Measurements from ENCODE around the gene LRCOL1. TPM values are rescaled to one million over a fixed set of nuclear protein-coding genes. Genes with fewer than 3 reads are reported as not detected.

The LRCOL1 gene
- total RNA-seq, 2 experiments from 2014 or later, result not detected

- Mint-ChIP-seq H3K4me3 (no peak overlapping the region), H3K27ac (no peak overlapping the region), H3K27me3 (ENCODE audit: low read depth) (no peaks in the 10 kb centered on the region), H3K36me3 (ENCODE audit: low read depth) (peaks cover 2% of the 10 kb centered on the region), H3K4me1 (ENCODE audit: low read depth) (no peaks in the 10 kb centered on the region), H3K9me3 (no peaks in the 10 kb centered on the region)
- intact Hi-C loops (cut with micrococcal nuclease), result no loop called here
- CTCF ChIA-PET, result no interaction called here
- DNase-seq, result no peak
Measured at GRCh38 chr12:132570635-132571034, 39.7 kb downstream of the LRCOL1 start.

- no peaks in the 10 kb centered on the region for H3K36me3 Mint-ChIP-seq (ENCODE audit: low read depth)
- CTCF ChIA-PET, result no interaction called here
- DNase-seq, result no peak
- H3K27ac Mint-ChIP-seq, result no peak overlapping the region
- H3K9me3 Mint-ChIP-seq, result no peaks in the 10 kb centered on the region
- H3K4me1 Mint-ChIP-seq (ENCODE audit: low read depth), result no peaks in the 10 kb centered on the region
- intact Hi-C loops (cut with micrococcal nuclease), result no loop called here
- H3K4me3 Mint-ChIP-seq, result no peak overlapping the region
- H3K27me3 Mint-ChIP-seq (ENCODE audit: low read depth), result no peaks in the 10 kb centered on the region
Measured at GRCh38 chr12:132569856-132570480, 40.4 kb downstream of the LRCOL1 start.

GRCh38 chr12:132568826-132569480, 41.4 kb downstream of the LRCOL1 start:
- DNase-seq, result no peak
- intact Hi-C loops (cut with micrococcal nuclease), result no loop called here
- CTCF ChIA-PET, result no interaction called here
- Mint-ChIP-seq H3K9me3 (no peaks in the 10 kb centered on the region), H3K4me3 (no peak overlapping the region), H3K4me1 (ENCODE audit: low read depth) (no peaks in the 10 kb centered on the region), H3K27me3 (ENCODE audit: low read depth) (no peaks in the 10 kb centered on the region), H3K36me3 (ENCODE audit: low read depth) (no peaks in the 10 kb centered on the region), H3K27ac (no peak overlapping the region)

- DNase-seq, result no peak
- CTCF ChIA-PET, result no interaction called here
- intact Hi-C loops (cut with micrococcal nuclease), result no loop called here
- Mint-ChIP-seq H3K36me3 (ENCODE audit: low read depth) (peaks cover 2% of the 10 kb centered on the region), H3K27me3 (ENCODE audit: low read depth) (no peaks in the 10 kb centered on the region), H3K4me1 (ENCODE audit: low read depth) (peaks cover 2% of the 10 kb centered on the region), H3K9me3 (no peaks in the 10 kb centered on the region), H3K27ac (no peak overlapping the region), H3K4me3 (no peak overlapping the region)
Measured at GRCh38 chr12:132568301-132568700, 42.1 kb downstream of the LRCOL1 start.

- intact Hi-C loops (cut with micrococcal nuclease), result no loop called here
- no peak for DNase-seq
- H3K4me3 Mint-ChIP-seq, result no peak overlapping the region
- H3K9me3 Mint-ChIP-seq, result no peaks in the 10 kb centered on the region
- H3K27me3 Mint-ChIP-seq (ENCODE audit: low read depth), result no peaks in the 10 kb centered on the region
- peaks cover 2% of the 10 kb centered on the region for H3K4me1 Mint-ChIP-seq (ENCODE audit: low read depth)
- no peak overlapping the region for H3K27ac Mint-ChIP-seq
- peaks cover 2% of the 10 kb centered on the region for H3K36me3 Mint-ChIP-seq (ENCODE audit: low read depth)
- CTCF ChIA-PET, result interaction anchor here (0.6 to 1.1 kb wide), 2 partner anchors 15 to 152 kb away, joined by 3 to 5 read pairs; no protein-coding TSS in a partner anchor
Measured at GRCh38 chr12:132566516-132567131, 43.8 kb downstream of the LRCOL1 start.

GRCh38 chr12:132565365-132565764, 45.0 kb downstream of the LRCOL1 start:
- intact Hi-C loops (cut with micrococcal nuclease), result no loop called here
- no peak for DNase-seq
- CTCF ChIA-PET, result no interaction called here
- no peaks in the 10 kb centered on the region for H3K9me3 Mint-ChIP-seq
- H3K27ac Mint-ChIP-seq, result no peak overlapping the region
- H3K4me1 Mint-ChIP-seq (ENCODE audit: low read depth), result peaks cover 2% of the 10 kb centered on the region
- peaks cover 2% of the 10 kb centered on the region for H3K36me3 Mint-ChIP-seq (ENCODE audit: low read depth)
- no peak overlapping the region for H3K4me3 Mint-ChIP-seq
- H3K27me3 Mint-ChIP-seq (ENCODE audit: low read depth), result no peaks in the 10 kb centered on the region

- CTCF ChIA-PET, result interaction anchor here (1.5 kb wide), 1 partner anchor 149 kb away, joined by 7 read pairs; no protein-coding TSS in a partner anchor
- Mint-ChIP-seq H3K9me3 (no peaks in the 10 kb centered on the region), H3K27ac (no peak overlapping the region), H3K36me3 (ENCODE audit: low read depth) (peaks cover 2% of the 10 kb centered on the region), H3K4me1 (ENCODE audit: low read depth) (peaks cover 4% of the 10 kb centered on the region), H3K4me3 (no peak overlapping the region), H3K27me3 (ENCODE audit: low read depth) (peaks cover 1% of the 10 kb centered on the region)
- intact Hi-C loops (cut with micrococcal nuclease), result loop anchor here (5.0 kb wide), 1 partner anchor 132 kb away; no protein-coding TSS in a partner anchor
- DNase-seq, result no peak
Measured at GRCh38 chr12:132563911-132564310, 46.5 kb downstream of the LRCOL1 start.

- peaks cover 3% of the 10 kb centered on the region for H3K27me3 Mint-ChIP-seq (ENCODE audit: low read depth)
- H3K9me3 Mint-ChIP-seq, result no peaks in the 10 kb centered on the region
- intact Hi-C loops (cut with micrococcal nuclease), result loop anchor here (5.0 kb wide), 1 partner anchor 130 kb away; no protein-coding TSS in a partner anchor
- H3K27ac Mint-ChIP-seq, result no peak overlapping the region
- no peak overlapping the region for H3K4me3 Mint-ChIP-seq
- CTCF ChIA-PET, result interaction anchor here (0.8 kb wide), 1 partner anchor 147 kb away, joined by 3 read pairs; no protein-coding TSS in a partner anchor
- H3K36me3 Mint-ChIP-seq (ENCODE audit: low read depth), result peaks cover 2% of the 10 kb centered on the region
- peaks cover 5% of the 10 kb centered on the region for H3K4me1 Mint-ChIP-seq (ENCODE audit: low read depth)
- no peak for DNase-seq
Measured at GRCh38 chr12:132562489-132563021, 47.8 kb downstream of the LRCOL1 start.

- no peak overlapping the region for H3K27ac Mint-ChIP-seq
- peak; percentile 24 for DNase-seq
- peaks cover 7% of the 10 kb centered on the region for H3K27me3 Mint-ChIP-seq (ENCODE audit: low read depth)
- H3K9me3 Mint-ChIP-seq, result no peaks in the 10 kb centered on the region
- H3K4me1 Mint-ChIP-seq (ENCODE audit: low read depth), result peaks cover 5% of the 10 kb centered on the region
- peak overlapping the region; percentile 75 for H3K4me3 Mint-ChIP-seq
- peaks cover 2% of the 10 kb centered on the region for H3K36me3 Mint-ChIP-seq (ENCODE audit: low read depth)
- CTCF ChIA-PET, result interaction anchor here (0.6 to 1.5 kb wide), 7 partner anchors 29 to 156 kb away, joined by 3 to 22 read pairs (median 3); no protein-coding TSS in a partner anchor
- intact Hi-C loops (cut with micrococcal nuclease), result loop anchor here (1.0 to 5.0 kb wide), 3 partner anchors 129 to 407 kb away; no protein-coding TSS in a partner anchor
Measured at GRCh38 chr12:132561427-132562156, 48.8 kb downstream of the LRCOL1 start.

- Mint-ChIP-seq H3K27me3 (ENCODE audit: low read depth) (peaks cover 7% of the 10 kb centered on the region), H3K27ac (no peak overlapping the region), H3K9me3 (no peaks in the 10 kb centered on the region), H3K4me1 (ENCODE audit: low read depth) (peaks cover 5% of the 10 kb centered on the region), H3K4me3 (peak overlapping the region; percentile 75), H3K36me3 (ENCODE audit: low read depth) (peaks cover 2% of the 10 kb centered on the region)
- peak; percentile 83 for DNase-seq
- intact Hi-C loops (cut with micrococcal nuclease), result loop anchor here (1.0 to 5.0 kb wide), 3 partner anchors 129 to 406 kb away; no protein-coding TSS in a partner anchor
- CTCF ChIA-PET, result interaction anchor here (0.6 to 1.5 kb wide), 7 partner anchors 30 to 155 kb away, joined by 3 to 22 read pairs (median 3); no protein-coding TSS in a partner anchor
Measured at GRCh38 chr12:132560614-132561426, 49.6 kb downstream of the LRCOL1 start.

GRCh38 chr12:132560364-132560613, 50.1 kb downstream of the LRCOL1 start:
- CTCF ChIA-PET, result interaction anchor here (1.5 to 3.7 kb wide), 2 partner anchors 145 kb away, joined by 14 to 22 read pairs; no protein-coding TSS in a partner anchor
- Mint-ChIP-seq H3K36me3 (ENCODE audit: low read depth) (peaks cover 3% of the 10 kb centered on the region), H3K4me1 (ENCODE audit: low read depth) (peaks cover 5% of the 10 kb centered on the region), H3K9me3 (no peaks in the 10 kb centered on the region), H3K27ac (no peak overlapping the region), H3K27me3 (ENCODE audit: low read depth) (peaks cover 7% of the 10 kb centered on the region), H3K4me3 (peak overlapping the region; percentile 63)
- peak; percentile 12 for DNase-seq
- intact Hi-C loops (cut with micrococcal nuclease), result loop anchor here (2.0 to 5.0 kb wide), 2 partner anchors 128 to 405 kb away; no protein-coding TSS in a partner anchor

All from activated naive CD4-positive, alpha-beta T cell treated with anti-CD3 and anti-CD28 coated beads for 36 hours (primary cell).